ENCODE measurements around the gene PPP4R3B. TPM values are rescaled to one million over a fixed set of nuclear protein-coding genes. Genes with fewer than 3 reads are reported as not detected.

The PPP4R3B gene
- total RNA-seq, 1 donor from 2014 or later, result 42.5 TPM

DNA sequence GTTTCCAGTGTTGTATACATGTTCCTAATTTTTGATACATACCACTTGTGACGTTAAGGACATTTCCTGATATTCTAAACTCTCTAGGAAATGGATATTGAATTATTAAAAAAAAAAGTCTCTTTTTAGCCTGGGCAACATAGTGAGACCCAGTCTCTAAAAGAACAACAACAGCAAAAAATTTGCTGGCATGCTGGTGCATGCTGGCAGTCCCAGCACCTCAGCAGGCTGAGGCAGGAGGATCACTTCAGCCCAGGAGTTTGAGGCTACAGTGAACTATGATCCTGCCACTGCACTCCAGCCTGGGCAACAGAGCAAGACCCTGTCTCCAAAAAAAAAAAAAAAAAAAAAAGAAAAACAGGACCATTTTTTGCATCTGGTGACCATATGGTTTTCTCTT, 10.5 kb upstream of the PPP4R3B start:
- Histone ChIP-seq H3K4me3 (ENCODE audit: low read depth, low read length) (no peak overlapping the region), H3K36me3 (ENCODE audit: control insufficient read depth, insufficient read depth, low read length) (no peaks in the 10 kb centered on the region), H3K27me3 (ENCODE audit: control insufficient read depth, insufficient read depth, low read length) (no peaks in the 10 kb centered on the region)
- TF ChIP-seq, protein P1, sequence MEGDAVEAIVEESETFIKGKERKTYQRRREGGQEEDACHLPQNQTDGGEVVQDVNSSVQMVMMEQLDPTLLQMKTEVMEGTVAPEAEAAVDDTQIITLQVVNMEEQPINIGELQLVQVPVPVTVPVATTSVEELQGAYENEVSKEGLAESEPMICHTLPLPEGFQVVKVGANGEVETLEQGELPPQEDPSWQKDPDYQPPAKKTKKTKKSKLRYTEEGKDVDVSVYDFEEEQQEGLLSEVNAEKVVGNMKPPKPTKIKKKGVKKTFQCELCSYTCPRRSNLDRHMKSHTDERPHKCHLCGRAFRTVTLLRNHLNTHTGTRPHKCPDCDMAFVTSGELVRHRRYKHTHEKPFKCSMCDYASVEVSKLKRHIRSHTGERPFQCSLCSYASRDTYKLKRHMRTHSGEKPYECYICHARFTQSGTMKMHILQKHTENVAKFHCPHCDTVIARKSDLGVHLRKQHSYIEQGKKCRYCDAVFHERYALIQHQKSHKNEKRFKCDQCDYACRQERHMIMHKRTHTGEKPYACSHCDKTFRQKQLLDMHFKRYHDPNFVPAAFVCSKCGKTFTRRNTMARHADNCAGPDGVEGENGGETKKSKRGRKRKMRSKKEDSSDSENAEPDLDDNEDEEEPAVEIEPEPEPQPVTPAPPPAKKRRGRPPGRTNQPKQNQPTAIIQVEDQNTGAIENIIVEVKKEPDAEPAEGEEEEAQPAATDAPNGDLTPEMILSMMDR (IDR thresholded peaks at IDR 0.05; ENCODE audit: insufficient read depth, low read length, poor library complexity, severe bottlenecking), result no peak
- no peak for DNase-seq (ENCODE audit: low read depth)

DNA sequence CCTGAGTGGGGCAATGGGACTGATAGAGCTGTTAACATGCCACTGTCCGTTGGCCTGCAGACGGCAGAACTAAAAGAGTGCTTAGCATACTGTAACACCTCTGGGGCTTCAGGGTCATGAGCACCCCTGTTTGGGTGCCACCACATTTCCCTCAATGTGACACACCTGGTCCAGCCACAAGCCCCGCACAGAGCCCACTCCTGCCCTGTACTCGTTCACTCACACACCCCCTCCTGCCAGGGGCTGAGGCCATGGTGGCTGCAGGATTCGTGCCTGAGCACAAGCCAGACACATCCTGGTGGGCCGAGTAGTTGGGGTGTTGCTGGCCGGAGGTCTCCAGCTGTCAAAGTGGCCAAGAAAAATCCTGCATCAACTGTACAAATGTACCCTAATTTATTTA, 4.4 kb upstream of the PPP4R3B start:
- no peak overlapping the region for H3K4me3 ChIP-seq (ENCODE audit: low read depth, low read length)
- no peaks in the 10 kb centered on the region for H3K36me3 ChIP-seq (ENCODE audit: control insufficient read depth, insufficient read depth, low read length)
- TF ChIP-seq, protein P1 (IDR thresholded peaks at IDR 0.05; ENCODE audit: insufficient read depth, low read length, poor library complexity, severe bottlenecking), result no peak

DNA sequence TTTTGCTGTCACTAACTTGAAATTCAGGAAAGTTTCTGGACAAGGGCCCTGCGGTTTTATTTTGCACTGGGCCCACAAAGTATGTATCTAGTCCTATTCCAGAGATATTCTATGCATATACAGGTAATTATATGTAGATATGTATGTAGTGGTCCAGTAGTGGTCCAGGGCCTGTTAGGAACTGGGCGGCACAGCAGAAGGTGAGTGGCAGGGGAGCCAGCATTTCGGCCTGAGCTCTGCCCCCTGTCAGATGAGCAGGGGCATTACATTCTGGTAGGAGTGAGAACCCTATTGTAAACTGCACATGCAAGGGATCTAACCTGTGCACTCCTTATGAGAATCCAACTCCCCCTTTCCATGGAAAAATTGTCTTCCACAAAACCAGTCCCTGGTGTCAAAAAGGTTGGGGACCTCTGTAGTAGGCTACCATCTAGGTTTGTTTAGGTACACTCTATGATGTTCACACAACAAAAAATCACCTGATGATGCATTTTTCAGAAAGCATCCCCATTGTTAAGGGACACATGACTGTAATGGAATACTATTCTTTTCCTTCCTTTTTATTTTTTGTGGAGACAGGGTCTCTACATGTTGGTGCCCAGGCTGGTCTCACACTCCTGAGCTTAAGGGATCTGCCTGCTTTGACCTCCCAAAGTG, 2.8 kb upstream of the PPP4R3B start:
- TF ChIP-seq, protein P1 (IDR thresholded peaks at IDR 0.05; ENCODE audit: insufficient read depth, low read length, poor library complexity, severe bottlenecking), result peak; percentile 30
- no peak for DNase-seq (ENCODE audit: low read depth)
- Histone ChIP-seq H3K36me3 (ENCODE audit: control insufficient read depth, insufficient read depth, low read length) (no peaks in the 10 kb centered on the region), H3K4me3 (ENCODE audit: low read depth, low read length) (no peak overlapping the region), H3K27me3 (ENCODE audit: control insufficient read depth, insufficient read depth, low read length) (no peaks in the 10 kb centered on the region)

More for the DNA sequence above, 4.4 kb upstream of the PPP4R3B start:
- no peaks in the 10 kb centered on the region for H3K27me3 ChIP-seq (ENCODE audit: control insufficient read depth, insufficient read depth, low read length)
- DNase-seq (ENCODE audit: low read depth), result no peak

DNA sequence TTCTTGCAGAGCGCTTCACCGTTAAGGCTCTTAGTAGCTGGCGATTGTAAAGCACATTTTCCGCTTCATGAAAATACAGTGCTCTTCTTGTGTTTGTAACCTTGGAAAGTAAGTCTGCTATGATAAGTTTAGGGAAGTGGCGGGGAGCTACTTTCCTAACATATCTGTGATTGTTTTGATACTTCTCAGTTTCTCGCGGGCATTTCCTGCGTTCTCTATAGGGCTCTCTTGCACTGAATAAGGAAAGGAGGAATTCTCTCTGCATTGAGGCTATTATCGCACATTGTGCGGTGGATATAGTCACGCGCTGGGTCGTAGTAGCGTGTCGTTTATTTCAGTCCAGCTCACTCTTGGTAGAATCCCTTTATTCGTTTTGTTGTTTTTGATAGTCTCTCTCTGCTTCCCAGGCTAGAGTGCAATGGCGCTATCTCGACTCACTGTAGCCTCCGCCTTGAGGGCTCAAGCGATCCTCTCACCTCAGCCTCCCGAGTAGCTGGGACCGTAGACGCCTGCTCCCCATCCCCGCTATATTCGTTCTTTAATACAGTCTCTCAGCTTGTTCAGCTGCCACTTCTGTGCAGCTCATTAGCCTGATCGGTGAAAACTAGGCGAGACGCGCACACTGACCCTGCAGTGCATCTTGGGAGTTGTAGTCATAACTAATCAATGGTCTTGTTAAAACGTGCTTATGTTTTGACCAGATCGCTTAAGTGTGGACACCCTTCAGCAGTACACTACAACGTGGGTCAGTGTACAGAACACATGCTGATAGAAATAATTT, 1.0 kb upstream of the PPP4R3B start:
- Histone ChIP-seq H3K36me3 (ENCODE audit: control insufficient read depth, insufficient read depth, low read length) (no peaks in the 10 kb centered on the region), H3K27me3 (ENCODE audit: control insufficient read depth, insufficient read depth, low read length) (no peaks in the 10 kb centered on the region)
- no peak for DNase-seq (ENCODE audit: low read depth)

DNA sequence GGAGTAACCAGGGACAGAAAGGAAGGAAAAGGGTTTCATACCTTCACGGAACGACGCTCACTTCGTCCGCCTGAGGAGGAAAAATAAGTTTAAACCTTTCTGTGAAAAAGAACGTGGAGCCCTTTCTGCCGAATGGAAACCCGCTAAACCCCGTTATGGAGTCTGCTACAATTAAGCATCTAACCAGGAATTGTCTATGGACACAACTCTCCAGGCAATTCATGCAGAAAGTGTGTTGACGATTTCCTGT, 528 bp upstream of the PPP4R3B start:
- TF ChIP-seq, protein P1 (IDR thresholded peaks at IDR 0.05; ENCODE audit: insufficient read depth, low read length, poor library complexity, severe bottlenecking), result no peak
- H3K36me3 ChIP-seq (ENCODE audit: control insufficient read depth, insufficient read depth, low read length), result no peaks in the 10 kb centered on the region
- no peaks in the 10 kb centered on the region for H3K27me3 ChIP-seq (ENCODE audit: control insufficient read depth, insufficient read depth, low read length)
- peak overlapping the region; percentile 89 for H3K4me3 ChIP-seq (ENCODE audit: low read depth, low read length)
- no peak for DNase-seq (ENCODE audit: low read depth)

More for the DNA sequence above, 1.0 kb upstream of the PPP4R3B start:
- peak overlapping the region; percentile 89 for H3K4me3 ChIP-seq (ENCODE audit: low read depth, low read length)
- TF ChIP-seq, protein P1 (IDR thresholded peaks at IDR 0.05; ENCODE audit: insufficient read depth, low read length, poor library complexity, severe bottlenecking), result no peak

All from kidney epithelial cell (primary cell).